Sigmoid colon (tissue), 7 donors: Measurements from ENCODE around the gene ERGIC1. TPM values are rescaled to one million over a fixed set of nuclear protein-coding genes. Genes with fewer than 3 reads are reported as not detected.
A peak's percentile ranks its signal among the peaks of the same experiment; 100 is the strongest.

Source experiments
- DNase-seq: peaks from one replicate; pipeline ENCODE4 v3.0.0-alpha.2; 2019
- H3K27ac ChIP-seq, 4 donors: fragments of 200-600 bp; sonication (generic); one replicate each; pipeline ENCODE4 v1.5.1; 2016 to 2019; ENCODE audit warnings: mild to moderate bottlenecking in 1 of 4
- H3K27me3 ChIP-seq, 3 donors: fragments of 200-600 bp; sonication (generic); one replicate each; pipeline ENCODE4 v1.5.1; 2019; ENCODE audit warnings: mild to moderate bottlenecking in 1 of 3
- H3K36me3 ChIP-seq, 4 donors: fragments of 200-600 bp; sonication (generic); one replicate each; pipeline ENCODE4 v1.5.1; 2016 to 2019
- H3K4me1 ChIP-seq, 4 donors: fragments of 200-600 bp; sonication (generic); one replicate each; pipeline ENCODE4 v1.5.1; 2017 to 2019
- H3K4me3 ChIP-seq, 4 donors: fragments of 200-600 bp; sonication (generic); one replicate each; pipeline ENCODE4 v1.5.1; 2017 to 2019; ENCODE audit warnings: mild to moderate bottlenecking in 2 of 4, moderate library complexity in 1 of 4
- H3K9me3 ChIP-seq, 4 donors: fragments of 200-600 bp in 3 of 4; sonication (generic) in 3 of 4; one replicate each; pipeline versions ENCODE4 v1.5.1 to v1.6.1; 2013 to 2019
- EP300 ChIP-seq, 4 donors: sonication (generic); formaldehyde crosslinking; IDR thresholded peaks; one replicate each; pipeline ENCODE4 v1.6.1; 2017; ENCODE audit warnings: antibody characterized with exemption in 4 of 4
- POLR2A ChIP-seq, 2 donors: fragments of 450-650 bp; IDR thresholded peaks; one replicate each; pipeline ENCODE4 v1.6.1; 2016; ENCODE audit warnings: antibody characterized with exemption in 2 of 2, mild to moderate bottlenecking in 2 of 2, moderate library complexity in 2 of 2
- POLR2AphosphoS5 ChIP-seq, 4 donors: sonication (generic); formaldehyde crosslinking; IDR thresholded peaks; one replicate each; pipeline ENCODE4 v1.6.1; 2017; ENCODE audit warnings: antibody characterized with exemption in 4 of 4
- WGBS, 2 donors: extraction: QIAGEN DNeasy Blood & Tissue Kit; methylation state at CpG; one replicate each; pipeline ENCODE4 v1.1.7; 2013; 5-methylcytosine and 5-hydroxymethylcytosine counted together
- intact Hi-C: fragments of 100-400 bp; cut with DNase I; formaldehyde crosslinking; loops from one replicate; pipeline ENCODE4 v1.15.1; 2023
- polyA plus RNA-seq, 3 donors: library from polyadenylated mRNA; stranded (reverse); fragments of 200-250 nt; gene quantifications; one replicate each; pipeline ENCODE4 v1.2.3, GENCODE V29; 2013
- total RNA-seq, 4 donors: library from RNA; depleted of rRNA; stranded (reverse); fragments of >200 nt; gene quantifications; one replicate each; pipeline ENCODE4 v1.1.0, GENCODE V29; 2016
- TF ChIP-seq, protein P1 (sequence below), 4 experiments: fragments of 450-650 bp in 3 of 4; fragments of 200-600 bp in 1 of 4; IDR thresholded peaks; one replicate each; pipeline ENCODE4 v1.5.1; 2016 to 2019; ENCODE audit warnings: antibody characterized with exemption in 4 of 4, mild to moderate bottlenecking in 3 of 4, moderate library complexity in 2 of 4
- donor health status: healthy with polysubstance abuse.
- donor health status: Bipolar disorder and iron deficiency.
- donor health status: healthy.

Gene ERGIC1
- total and polyA plus RNA-seq, 7 donors, result 80.6 to 160 (median 117) TPM

DNA sequence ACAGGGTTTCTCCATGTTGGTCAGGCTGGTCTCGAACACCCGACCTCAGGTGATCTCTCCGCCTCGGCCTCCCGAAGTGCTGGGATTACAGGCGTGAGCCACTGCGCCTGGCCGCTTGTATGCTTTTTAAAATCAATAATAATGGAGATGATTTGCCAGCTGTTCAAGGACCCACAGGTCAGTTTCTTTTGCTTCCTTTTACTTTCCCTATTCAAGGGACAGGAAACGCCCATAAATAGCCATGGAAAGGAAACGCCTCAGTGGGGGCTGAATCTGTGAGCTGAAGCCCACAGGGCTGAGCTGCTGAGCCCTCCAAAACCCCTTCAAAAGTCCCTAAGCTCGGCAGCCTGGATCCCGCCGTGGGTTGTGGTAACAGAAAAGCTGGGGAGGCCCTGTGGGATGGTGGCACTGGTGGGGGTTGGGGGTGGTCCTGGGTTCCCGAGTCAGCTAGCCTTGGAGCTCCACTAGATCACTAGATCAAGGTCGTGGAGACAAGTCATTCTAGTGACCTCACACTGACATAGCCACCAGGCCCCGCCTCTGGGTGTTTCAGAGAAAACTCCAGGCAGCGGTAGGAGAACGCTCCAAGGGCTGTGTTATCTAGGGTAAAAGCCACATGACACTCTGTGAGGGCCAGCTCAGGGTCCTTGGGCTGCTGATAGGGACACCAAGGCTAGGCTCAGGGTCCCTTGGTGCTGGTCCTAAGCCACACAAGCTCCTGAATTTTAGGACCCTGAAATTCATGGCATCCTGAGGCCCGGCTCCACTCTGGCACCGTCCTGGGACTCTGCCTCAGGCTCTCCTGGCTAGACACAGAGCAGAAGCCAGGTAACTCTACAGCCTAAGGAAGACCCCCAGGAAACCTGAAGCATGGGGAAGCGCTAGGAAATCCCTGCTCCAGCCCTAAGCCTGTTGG, 45.0 kb upstream of the ERGIC1 start:
- WGBS, 2 donors, result 41 to 55% methylated on average over 21 of the region's 21 CpGs

DNA sequence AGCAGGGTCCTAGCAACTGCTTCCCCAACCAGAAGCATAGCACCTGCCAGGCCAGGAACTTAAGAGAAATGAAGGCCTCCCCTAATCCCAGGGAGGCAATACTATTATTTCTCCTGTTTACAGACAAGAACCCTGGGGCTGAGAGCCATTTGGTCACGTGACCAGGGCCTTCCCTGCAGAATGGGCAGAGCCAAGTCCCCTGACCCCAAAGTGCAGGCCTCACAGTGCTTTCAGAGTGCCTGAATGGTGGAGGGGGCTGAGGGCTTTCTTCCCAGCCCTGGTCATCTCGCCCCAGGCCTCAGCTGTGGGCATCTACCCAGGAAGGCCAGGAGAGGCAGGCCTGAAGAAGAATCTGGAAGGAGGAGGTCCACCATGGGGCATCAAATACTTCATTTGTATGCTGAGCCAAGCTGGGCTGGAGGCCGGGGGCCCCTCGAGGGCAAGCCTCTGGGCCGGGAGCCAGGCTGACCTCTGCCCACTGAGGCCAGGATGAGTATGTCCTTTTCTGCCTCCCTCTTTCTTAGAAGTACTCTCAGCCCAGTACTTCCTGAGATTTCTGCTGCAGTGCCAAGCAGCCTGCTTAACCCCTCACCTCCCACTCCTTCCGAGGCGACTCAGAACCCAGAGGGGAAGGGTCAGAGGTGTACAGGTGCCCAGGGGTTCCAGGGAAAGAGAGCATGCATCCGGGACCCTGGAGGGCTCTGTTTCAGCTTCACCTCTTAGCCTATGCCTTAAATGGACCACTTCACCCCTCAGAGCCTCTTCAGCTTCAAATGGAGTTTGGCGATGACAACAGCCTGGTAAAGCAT, 44.2 kb upstream of the ERGIC1 start:
- Histone ChIP-seq H3K4me3 (no peak overlapping the region), H3K9me3 (no peaks in the 10 kb centered on the region), H3K27ac (peak overlapping the region; percentile 50 to 69 (median 60)), H3K4me1 (peaks cover 0 to 38% (median 28%) of the 10 kb centered on the region in 4 donors), H3K36me3 (no peaks in the 10 kb centered on the region), H3K27me3 (no peaks in the 10 kb centered on the region)
- intact Hi-C loops, result no loop called here
- WGBS, 2 donors, result 74 to 77% methylated on average over 9 of the region's 9 CpGs
- TF ChIP-seq, protein P1, sequence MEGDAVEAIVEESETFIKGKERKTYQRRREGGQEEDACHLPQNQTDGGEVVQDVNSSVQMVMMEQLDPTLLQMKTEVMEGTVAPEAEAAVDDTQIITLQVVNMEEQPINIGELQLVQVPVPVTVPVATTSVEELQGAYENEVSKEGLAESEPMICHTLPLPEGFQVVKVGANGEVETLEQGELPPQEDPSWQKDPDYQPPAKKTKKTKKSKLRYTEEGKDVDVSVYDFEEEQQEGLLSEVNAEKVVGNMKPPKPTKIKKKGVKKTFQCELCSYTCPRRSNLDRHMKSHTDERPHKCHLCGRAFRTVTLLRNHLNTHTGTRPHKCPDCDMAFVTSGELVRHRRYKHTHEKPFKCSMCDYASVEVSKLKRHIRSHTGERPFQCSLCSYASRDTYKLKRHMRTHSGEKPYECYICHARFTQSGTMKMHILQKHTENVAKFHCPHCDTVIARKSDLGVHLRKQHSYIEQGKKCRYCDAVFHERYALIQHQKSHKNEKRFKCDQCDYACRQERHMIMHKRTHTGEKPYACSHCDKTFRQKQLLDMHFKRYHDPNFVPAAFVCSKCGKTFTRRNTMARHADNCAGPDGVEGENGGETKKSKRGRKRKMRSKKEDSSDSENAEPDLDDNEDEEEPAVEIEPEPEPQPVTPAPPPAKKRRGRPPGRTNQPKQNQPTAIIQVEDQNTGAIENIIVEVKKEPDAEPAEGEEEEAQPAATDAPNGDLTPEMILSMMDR (IDR thresholded peaks at IDR 0.05), result no peak
- TF ChIP-seq POLR2AphosphoS5 (IDR thresholded peaks at IDR 0.05) (no peak), POLR2A (IDR thresholded peaks at IDR 0.05) (no peak), EP300 (IDR thresholded peaks at IDR 0.05) (no peak)
- peak; percentile 65 for DNase-seq

More for the DNA sequence above, 45.0 kb upstream of the ERGIC1 start:
- H3K27me3 ChIP-seq, result no peaks in the 10 kb centered on the region
- no peak for TF ChIP-seq EP300 (IDR thresholded peaks at IDR 0.05)
- no peak for TF ChIP-seq POLR2A (IDR thresholded peaks at IDR 0.05)
- TF ChIP-seq, protein P1 (IDR thresholded peaks at IDR 0.05), result no peak
- TF ChIP-seq POLR2AphosphoS5 (IDR thresholded peaks at IDR 0.05), result peak in 1 of 4 donors; percentile 21
- DNase-seq, result peak; percentile 84
- no peaks in the 10 kb centered on the region for H3K36me3 ChIP-seq
- peaks cover 0 to 30% (median 19%) of the 10 kb centered on the region in 4 donors for H3K4me1 ChIP-seq
- no peak overlapping the region for H3K4me3 ChIP-seq
- H3K9me3 ChIP-seq, result no peaks in the 10 kb centered on the region
- H3K27ac ChIP-seq, result peak overlapping the region; percentile 50 to 69 (median 60)
- intact Hi-C loops, result no loop called here

DNA sequence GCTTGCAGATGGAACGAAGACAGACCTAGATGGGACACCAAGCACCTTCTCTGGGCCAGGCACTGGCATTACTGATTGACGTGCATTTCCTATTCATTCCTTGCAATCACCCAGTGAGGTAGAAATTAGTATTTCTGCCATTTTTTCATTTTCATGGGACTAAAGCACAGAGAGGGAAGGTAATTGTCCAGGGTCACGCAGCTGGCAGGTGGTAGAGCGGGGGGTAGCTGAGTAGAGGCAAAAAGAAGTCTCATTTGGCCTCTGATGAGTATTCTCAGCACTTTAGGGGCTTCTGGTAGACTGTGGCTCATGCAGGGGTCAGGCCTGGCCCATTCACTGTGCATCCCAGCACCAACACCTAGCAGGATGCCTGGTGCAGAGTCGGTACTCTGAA, 43.6 kb upstream of the ERGIC1 start:
- peak overlapping the region in 2 of 4 donors; percentile 50 to 65 for H3K27ac ChIP-seq
- no peaks in the 10 kb centered on the region for H3K36me3 ChIP-seq
- no peak for DNase-seq
- intact Hi-C loops, result no loop called here
- no peaks in the 10 kb centered on the region for H3K27me3 ChIP-seq
- no peak overlapping the region for H3K4me3 ChIP-seq
- 78 to 79% methylated on average over 5 of the region's 5 CpGs for WGBS, 2 donors
- H3K9me3 ChIP-seq, result no peaks in the 10 kb centered on the region
- TF ChIP-seq, protein P1 (IDR thresholded peaks at IDR 0.05), result no peak
- TF ChIP-seq EP300 (IDR thresholded peaks at IDR 0.05) (no peak), POLR2AphosphoS5 (IDR thresholded peaks at IDR 0.05) (no peak), POLR2A (IDR thresholded peaks at IDR 0.05) (no peak)
- peaks cover 0 to 44% (median 34%) of the 10 kb centered on the region in 4 donors for H3K4me1 ChIP-seq

DNA sequence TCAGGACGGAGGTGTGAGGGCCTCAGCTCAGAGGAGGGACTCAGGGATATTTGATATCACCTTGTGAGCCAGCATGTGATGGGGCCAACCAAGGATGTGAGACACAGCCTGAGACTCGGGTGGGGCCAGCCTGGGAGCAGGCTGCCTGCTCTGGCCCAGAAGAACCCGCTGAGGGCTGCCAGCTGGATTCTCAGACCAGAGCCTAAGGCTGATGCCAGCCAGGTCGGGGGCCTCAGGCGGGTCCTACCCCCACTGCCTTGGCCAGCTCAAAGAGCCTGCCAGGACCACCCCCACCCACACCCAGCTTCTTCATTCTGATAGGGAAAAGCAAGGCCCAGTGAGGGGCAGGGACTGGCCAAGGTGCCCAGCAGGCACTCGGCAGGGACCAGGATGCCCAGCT, 42.8 kb upstream of the ERGIC1 start:
- DNase-seq, result peak; percentile 66
- H3K36me3 ChIP-seq, result no peaks in the 10 kb centered on the region
- no peak overlapping the region for H3K4me3 ChIP-seq
- no peaks in the 10 kb centered on the region for H3K27me3 ChIP-seq
- H3K4me1 ChIP-seq, result peaks cover 0 to 52% (median 39%) of the 10 kb centered on the region in 4 donors
- WGBS, 2 donors, result 86% methylated on average over 6 of the region's 6 CpGs
- H3K9me3 ChIP-seq, result no peaks in the 10 kb centered on the region
- TF ChIP-seq POLR2A (IDR thresholded peaks at IDR 0.05), result no peak
- TF ChIP-seq, protein P1 (IDR thresholded peaks at IDR 0.05), result no peak
- no peak for TF ChIP-seq EP300 (IDR thresholded peaks at IDR 0.05)
- no peak for TF ChIP-seq POLR2AphosphoS5 (IDR thresholded peaks at IDR 0.05)
- intact Hi-C loops, result no loop called here
- H3K27ac ChIP-seq, result peak overlapping the region in 2 of 4 donors; percentile 13 to 25
